NB4 (cell line): ENCODE data around the gene SV2C.

ENCODE experiments used
- DNase-seq: peaks from one replicate; pipeline ENCODE4 v3.0.0; 2010; ENCODE audit warnings: low read depth
- H3K4me3 ChIP-seq: one replicate; pipeline ENCODE4 v1.5.1; 2011; ENCODE audit warnings: mild to moderate bottlenecking, low read depth, low read length, moderate library complexity
- MYC ChIP-seq: IDR thresholded peaks from 2 replicates; pipeline ENCODE4 v1.6.1; 2011; ENCODE audit warnings: low read depth, low read length
- POLR2A ChIP-seq: IDR thresholded peaks from 2 replicates; pipeline ENCODE4 v1.6.1; 2011; ENCODE audit warnings: mild to moderate bottlenecking; ENCODE audit not compliant: insufficient read length; ENCODE audit errors: extremely low read depth
- TF ChIP-seq, protein P1 (sequence below): IDR thresholded peaks from 2 replicates; pipeline ENCODE4 v1.6.1; 2011; ENCODE audit warnings: low read depth, low read length
- TF ChIP-seq, protein P2 (sequence below): IDR thresholded peaks from one replicate; pipeline ENCODE4 v1.5.1; 2012; ENCODE audit warnings: low read depth, low read length

SV2C gene

DNA sequence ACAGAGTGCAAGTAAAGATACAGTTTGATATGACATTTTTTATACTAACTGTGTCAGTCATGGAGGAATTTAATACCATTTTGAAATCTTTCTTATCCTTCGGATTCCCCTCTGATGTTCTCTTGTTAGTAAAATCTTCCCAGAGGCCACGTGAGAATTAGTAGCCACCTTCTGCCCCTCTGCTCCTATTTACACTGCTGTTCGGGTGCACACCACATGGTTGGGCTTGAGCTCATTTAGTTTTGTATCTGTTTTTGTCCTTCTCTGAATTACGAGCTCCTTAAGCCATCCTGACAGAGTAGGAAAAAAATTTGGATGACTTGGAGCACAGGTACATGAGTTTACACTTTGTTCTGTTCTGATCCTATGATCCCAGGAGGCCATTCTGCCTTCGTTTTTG is 109.7 kb downstream of the SV2C start:
- DNase-seq: no peak
- H3K4me3 ChIP-seq: no peak overlapping the region
- TF ChIP-seq, protein P1, sequence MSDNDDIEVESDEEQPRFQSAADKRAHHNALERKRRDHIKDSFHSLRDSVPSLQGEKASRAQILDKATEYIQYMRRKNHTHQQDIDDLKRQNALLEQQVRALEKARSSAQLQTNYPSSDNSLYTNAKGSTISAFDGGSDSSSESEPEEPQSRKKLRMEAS: no peak
- TF ChIP-seq POLR2A: no peak
- no peak for TF ChIP-seq MYC
- TF ChIP-seq, protein P2, sequence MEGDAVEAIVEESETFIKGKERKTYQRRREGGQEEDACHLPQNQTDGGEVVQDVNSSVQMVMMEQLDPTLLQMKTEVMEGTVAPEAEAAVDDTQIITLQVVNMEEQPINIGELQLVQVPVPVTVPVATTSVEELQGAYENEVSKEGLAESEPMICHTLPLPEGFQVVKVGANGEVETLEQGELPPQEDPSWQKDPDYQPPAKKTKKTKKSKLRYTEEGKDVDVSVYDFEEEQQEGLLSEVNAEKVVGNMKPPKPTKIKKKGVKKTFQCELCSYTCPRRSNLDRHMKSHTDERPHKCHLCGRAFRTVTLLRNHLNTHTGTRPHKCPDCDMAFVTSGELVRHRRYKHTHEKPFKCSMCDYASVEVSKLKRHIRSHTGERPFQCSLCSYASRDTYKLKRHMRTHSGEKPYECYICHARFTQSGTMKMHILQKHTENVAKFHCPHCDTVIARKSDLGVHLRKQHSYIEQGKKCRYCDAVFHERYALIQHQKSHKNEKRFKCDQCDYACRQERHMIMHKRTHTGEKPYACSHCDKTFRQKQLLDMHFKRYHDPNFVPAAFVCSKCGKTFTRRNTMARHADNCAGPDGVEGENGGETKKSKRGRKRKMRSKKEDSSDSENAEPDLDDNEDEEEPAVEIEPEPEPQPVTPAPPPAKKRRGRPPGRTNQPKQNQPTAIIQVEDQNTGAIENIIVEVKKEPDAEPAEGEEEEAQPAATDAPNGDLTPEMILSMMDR: no peak

DNA sequence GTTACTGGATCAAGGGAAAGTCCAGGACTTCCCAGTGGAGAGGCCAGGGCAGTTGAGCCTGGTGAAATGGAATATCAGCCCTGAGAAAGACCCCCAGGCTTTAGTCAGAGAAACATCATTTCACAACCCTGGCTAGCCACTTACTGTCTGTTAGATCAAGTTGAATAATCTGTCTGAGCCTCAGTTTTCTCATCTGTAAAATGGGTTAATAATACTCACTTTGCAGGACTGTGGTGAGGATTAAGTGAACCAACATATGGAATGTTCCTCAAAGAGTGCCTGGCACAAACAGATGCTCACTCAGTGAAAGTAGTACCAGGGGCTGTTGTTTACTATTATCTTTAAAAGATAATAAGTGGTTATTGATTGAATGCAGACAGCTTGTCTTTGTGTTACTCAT is 110.5 kb downstream of the SV2C start:
- no peak for DNase-seq
- no peak overlapping the region for H3K4me3 ChIP-seq
- TF ChIP-seq, protein P2: no peak
- TF ChIP-seq, protein P1: no peak
- no peak for TF ChIP-seq MYC

DNA sequence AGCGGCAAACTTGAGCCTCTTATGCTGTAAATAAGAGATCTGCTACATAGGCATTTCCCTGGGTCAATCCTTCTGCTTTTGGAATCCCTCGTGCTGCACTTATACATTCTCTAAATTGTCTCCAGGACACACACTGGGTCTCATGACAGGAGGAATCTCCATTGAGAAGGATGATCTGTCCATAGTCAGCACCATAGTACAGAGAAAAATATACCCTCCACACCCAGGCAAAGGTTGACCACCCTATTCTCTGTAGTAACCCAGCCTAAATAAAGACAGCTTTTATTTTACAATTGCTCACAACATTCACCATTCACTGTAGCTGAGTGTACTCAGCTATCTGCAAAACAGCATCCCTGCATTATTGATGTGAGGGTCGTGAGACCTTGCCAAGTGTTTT is 111.2 kb downstream of the SV2C start:
- DNase-seq: no peak
- TF ChIP-seq, protein P2: no peak
- TF ChIP-seq, protein P1: no peak
- TF ChIP-seq POLR2A: no peak

DNA sequence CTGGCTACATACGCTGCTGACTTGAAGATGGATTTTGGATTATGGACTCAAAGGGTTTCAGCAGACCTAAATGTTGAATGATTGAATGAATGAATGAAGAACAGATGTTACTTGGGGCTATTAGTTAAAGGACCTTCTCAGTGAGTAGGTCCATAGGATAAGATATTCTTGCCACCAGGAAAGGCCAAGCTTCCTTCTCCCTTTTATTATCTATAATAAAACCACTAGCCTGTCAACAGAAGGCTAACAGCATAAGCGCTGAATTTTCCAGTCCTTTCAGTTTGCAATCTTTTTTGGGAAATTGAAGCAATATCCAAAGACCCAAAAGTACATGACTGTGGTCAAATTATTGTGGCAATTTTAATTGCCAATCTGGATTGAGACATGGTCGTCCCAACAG is 113.3 kb downstream of the SV2C start:
- TF ChIP-seq, protein P2: no peak
- no peak for TF ChIP-seq POLR2A
- no peak for DNase-seq
- H3K4me3 ChIP-seq: no peak overlapping the region

More for the DNA sequence above, 111.2 kb downstream of the SV2C start:
- no peak overlapping the region for H3K4me3 ChIP-seq

DNA sequence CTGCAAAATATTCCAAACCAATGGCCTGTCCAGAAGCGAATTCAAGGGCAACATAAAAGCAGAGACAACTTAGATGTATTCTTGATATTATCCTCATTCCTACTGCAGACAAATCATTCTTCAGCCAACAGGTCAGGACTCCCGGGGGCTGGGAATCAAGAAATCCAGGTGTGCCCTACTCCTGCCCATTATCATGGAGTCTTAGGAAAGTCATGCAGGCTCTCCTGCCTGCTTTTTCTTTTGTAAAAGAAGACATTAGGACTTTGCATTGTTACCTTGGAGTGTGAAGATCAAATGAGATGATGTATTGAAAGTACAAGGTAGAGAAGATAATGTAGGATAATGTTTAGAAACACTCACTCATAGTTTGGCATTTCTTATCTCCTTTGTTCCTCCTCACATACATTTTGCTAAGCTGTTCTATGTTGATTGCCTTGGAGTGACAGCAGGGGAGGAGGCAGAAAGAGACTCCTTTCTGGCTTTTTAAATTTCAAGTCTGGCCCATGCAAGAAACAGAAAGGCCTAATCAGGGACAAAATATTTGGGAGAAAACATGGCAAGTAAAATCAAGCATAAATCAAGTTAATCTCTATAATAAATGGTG is 113.8 kb downstream of the SV2C start:
- H3K4me3 ChIP-seq: no peak overlapping the region
- DNase-seq: no peak
- TF ChIP-seq MYC (no peak), POLR2A (no peak)
- TF ChIP-seq, protein P1: no peak
- TF ChIP-seq, protein P2: no peak

DNA sequence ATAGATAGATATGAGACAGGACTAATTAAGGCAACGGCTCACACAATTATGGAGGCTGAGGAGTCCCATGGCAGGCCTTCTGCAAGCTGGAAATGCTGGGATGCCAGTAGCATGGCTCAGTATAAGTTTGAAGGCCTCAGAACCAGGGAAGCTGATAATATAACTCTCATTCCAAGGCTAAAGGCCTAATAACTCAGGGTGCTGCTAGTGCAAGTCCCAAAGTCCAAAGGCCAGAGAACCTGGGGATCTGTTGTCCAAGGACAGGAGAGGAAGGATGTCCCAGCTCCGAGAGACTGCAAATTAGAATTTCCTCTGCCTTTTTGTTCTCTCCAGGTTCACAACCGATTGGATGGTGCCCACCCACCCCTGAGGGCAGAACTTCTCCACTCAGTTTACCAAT is 114.5 kb downstream of the SV2C start:
- DNase-seq: no peak
- TF ChIP-seq, protein P1: no peak
- TF ChIP-seq, protein P2: no peak

More for the DNA sequence above, 114.5 kb downstream of the SV2C start:
- H3K4me3 ChIP-seq: no peak overlapping the region
